HG03575 (cell line): Measurements from ENCODE around the gene SRGAP3.
"Not testable (repeated sequence)": the region's sequence is repeated elsewhere in the genome, so short reads cannot be mapped to it uniquely, and the experiment has no call there.

Source experiments
- ATAC-seq: cut with Tn5 transposase; IDR thresholded peaks from one replicate; pipeline ENCODE4 v1.9.1; 2021; ENCODE audit not compliant: unreplicated experiment, insufficient number of reproducible peaks, low FRiP score; ENCODE audit errors: extremely low read depth

SRGAP3 gene

DNA sequence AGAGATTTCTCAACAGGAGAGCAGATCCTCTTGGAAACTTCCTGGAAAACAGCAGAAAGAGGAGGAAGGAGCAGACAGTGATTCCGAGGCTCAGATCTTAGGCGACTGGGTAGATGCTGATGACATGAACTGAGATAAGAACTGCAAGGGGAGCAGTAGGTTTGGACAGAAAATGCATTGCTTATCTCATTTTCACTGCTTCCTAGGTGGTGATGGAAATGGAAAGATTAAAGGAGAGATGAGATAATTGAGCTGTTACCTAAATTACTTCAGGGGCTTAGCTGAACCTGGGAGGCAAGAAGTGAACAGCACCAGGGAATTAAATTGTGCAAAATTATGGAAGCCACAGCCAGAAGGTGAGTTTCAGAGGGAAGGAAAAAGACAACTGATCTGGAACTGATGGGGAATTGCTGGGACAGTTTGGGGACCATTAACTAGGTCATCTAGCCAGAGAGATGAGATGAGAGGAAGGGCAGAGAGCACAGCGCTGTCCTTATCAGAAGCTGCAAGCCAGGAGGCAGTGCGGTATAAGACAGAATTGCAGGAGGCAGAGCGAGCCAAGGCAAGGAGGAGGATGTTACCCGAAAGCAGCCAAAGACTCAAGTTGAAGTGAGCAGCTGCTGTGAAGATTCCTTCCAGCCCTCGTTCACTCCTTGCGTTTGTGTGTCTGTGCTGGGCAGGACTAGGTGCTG, 140.4 kb downstream of the SRGAP3 start:
- ATAC-seq: no peak

DNA sequence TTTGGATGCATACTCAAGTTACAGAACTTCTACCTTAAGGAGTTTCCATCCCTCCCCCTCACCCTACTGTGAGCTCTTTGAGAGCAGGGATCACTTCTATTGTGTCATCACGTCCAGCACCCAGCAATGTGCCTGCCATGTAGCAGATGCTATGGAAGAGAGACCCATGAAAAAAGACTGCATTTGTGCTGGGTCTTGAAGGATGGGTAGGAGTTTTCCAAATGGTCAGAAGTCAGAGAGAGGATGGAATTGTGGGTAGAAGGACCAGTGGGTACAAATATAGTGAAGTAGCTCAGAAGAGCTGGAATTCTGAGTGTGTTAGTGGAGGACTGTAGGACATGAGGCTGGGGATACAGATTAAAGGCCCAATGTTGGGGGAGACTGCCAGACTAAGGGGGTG, 141.7 kb downstream of the SRGAP3 start:
- no peak for ATAC-seq

DNA sequence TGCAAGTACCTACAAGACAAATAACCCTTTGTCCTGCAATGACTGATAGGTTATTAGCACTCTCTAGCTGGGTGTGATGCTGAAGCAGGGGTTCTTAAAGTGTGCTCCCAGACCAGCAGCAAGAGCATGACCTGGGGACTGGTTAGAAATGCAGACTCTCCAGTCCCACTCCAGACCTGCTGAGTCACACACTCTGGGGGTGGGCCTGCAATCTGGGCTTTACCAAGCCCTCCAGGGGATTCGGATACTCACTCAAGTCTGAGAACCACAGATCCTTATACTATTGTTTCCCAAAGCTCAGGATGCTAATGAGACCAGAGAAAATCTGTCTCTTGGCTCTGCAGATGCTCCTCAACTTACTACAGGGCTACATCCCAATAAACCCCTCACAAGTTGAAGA, 144.0 kb downstream of the SRGAP3 start:
- no peak for ATAC-seq

DNA sequence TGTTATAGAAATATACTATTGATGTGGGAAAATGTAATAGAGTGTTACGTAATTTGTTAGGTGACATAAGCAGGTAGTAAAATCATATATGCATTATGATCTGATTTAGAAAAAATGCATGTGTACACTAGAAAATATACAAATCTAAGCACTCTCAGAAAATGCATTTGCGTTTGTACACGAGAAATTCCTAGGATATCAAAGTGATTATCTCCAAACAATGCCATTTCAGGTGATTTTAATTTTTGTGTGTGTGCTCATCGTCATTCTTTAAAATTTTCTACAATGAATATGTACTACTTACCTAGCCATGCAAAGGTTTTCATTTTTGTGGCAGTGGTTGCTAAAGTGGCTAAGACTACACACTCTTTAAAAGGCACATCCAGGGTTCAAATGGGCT, 145.3 kb downstream of the SRGAP3 start:
- no peak for ATAC-seq

DNA sequence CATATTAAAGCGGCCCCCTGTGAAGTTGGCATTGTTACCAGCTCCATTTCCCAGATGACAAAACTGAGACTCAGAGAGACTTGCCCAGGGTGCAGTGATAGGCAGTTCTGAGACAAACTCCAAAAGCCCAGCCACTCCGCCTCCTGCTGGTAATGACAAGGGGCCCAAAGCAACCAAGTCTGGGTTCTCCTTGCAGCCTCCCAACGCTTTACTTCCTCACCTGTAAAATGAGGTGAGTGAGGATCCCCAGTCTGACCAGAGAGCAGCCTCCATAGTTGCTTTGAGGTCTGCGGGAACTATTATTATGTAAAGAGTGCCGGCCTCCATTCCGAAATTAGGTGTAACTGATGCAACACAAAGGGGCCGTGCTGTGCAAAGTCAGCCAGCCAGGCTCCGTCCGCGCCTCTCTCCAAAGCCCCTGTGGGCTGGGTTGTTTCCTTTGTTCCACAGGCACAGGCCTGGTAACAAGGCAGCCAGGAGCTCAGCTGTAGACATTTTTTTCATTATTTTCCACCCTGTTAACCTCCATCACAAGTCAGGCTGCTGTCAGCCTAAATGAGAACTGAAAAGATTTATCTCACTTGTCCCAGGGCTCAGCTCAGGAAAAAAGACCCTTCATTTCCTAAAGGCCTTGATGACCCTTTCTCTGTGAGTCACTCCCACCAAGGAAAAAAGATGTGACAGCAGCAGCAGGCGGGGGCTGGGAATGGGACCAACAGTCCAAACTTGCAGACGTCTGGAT, 147.0 kb downstream of the SRGAP3 start:
- no peak for ATAC-seq

DNA sequence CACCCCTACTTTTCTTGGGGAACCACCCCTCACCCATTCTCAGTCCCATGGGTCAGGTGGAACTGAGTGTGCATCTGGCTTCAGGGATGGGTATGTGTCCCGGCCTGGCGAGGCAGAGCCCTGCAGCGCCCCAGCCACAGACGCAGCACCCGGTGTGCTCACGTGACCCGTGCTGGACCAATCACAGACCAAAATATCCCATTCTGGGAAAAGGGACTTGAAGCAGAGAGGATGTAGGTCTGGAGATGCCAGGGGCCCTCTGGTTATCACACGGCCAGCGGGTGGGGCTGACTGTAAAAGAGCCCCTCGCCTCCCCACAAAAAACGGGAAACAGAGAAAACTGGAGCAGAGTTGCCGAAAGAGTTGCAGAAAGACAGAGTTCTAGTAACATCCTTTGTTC, 148.2 kb downstream of the SRGAP3 start:
- ATAC-seq: no peak

DNA sequence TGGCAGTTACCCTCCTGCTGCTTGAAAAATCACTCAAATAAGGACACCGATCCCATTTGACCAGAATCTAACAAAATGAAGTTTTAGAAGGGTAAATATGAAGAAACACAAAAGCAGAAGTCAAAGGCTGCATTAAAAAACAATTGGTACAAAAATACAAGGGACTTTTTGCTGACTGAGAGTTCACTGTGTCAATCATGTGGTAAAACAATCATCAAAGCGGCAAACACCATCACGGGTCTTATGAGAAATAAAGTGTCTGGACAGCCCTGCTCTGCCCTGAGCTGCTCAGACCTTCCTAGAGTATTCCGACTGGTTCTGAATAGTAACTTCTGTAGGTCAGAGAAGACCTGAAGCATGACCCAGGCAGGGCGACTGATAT, 148.9 kb downstream of the SRGAP3 start:
- ATAC-seq: no peak

DNA sequence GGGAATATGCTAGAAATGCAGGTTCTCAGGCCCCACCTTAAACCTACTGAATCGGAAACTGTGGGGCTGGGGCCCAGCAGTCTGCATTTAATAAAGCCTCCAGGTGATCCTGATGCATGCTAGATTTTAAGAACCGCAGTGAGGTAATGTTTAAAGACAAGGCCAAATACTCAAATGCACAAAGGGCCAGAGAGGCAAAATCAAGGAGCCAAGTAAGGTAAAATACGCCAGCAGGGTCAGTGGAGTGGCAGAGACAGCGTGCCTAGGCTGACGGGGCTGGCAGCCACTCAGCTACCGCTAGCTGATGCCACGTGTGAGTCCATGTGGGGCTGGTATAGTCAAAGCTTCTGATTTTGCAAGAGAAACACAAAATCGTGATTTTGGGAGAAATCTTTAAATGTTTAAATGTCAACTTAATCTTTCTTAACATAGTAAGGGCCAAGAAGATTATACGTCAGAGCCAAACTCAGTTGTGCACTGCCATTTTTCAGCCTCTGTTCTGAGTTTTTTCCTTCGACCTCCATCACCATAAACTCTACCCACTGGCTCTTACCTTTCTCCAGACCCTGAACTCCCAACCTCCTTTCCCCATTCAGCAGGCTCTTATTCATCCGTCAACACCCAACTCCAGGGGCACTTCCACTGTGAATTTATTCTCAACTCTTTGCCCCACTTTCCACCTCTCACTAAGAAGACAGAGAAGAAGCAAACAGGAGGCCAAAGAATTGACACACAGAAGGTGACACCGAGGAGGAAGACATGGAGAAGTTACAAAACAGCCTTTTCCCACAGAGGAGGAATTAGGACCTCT, 149.5 kb downstream of the SRGAP3 start:
- no peak for ATAC-seq

DNA sequence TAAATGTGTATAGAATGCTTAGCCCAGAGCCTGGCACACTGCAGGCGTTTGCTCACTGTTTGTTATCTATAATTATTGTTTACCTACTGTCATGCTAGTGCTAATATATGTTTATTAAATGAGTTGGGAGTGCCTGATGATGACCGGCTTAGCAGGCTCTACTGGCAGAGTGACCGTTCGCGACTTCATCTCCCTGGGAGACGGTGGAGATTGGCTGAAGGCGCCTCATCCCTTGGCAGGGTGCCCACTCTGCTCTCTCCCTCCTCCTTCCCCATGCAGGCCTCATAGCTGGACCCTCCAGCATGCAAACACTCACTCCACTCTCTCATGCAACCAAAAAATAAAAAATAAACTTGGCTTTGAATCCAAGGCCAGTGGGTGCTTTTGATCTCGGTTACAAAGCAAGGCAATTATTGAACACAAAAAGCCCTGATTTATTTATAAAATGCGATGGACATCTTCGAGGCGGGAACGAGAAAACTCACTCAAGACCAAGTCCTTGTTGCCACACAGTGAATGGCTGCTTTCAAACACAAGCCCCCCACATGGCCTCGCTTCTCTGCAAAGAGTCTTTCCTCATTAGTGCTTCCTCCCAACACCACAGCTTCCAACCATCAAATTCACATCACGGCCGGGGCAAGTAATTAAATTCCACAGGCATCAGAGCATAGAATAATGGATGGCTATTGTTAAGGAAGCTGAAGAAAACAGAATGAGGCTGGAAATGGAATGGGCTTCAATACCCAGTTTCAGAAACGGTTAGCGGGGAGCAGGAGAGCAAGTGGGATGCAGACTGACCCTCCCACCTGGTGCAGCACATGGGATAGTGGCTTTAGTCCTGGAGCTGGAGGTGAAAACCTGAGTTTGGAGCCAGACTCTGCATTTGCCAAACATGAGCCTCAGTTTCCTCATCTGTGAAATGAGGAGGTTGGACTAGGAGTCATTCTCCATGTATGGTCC, 150.4 kb downstream of the SRGAP3 start:
- ATAC-seq: no peak

DNA sequence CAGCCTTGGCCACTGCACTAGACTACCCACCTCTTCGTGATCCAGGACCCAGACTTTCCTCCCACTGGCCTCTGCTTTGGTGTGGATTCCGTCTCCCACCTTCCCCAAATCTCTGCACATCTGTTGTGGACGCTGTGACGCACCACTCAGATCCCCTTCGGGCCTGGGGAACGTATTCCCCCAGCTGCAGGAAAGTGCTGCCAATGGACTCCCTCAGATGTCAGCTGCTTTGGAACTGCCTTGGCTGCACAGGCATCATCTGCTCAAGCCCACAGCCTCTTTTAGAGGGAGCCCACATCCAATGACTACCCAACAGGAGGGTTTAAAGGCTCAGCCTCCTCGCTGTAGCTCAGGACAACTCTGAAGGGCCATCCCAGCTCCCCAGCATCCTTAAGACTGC, 152.0 kb downstream of the SRGAP3 start:
- ATAC-seq: no peak

DNA sequence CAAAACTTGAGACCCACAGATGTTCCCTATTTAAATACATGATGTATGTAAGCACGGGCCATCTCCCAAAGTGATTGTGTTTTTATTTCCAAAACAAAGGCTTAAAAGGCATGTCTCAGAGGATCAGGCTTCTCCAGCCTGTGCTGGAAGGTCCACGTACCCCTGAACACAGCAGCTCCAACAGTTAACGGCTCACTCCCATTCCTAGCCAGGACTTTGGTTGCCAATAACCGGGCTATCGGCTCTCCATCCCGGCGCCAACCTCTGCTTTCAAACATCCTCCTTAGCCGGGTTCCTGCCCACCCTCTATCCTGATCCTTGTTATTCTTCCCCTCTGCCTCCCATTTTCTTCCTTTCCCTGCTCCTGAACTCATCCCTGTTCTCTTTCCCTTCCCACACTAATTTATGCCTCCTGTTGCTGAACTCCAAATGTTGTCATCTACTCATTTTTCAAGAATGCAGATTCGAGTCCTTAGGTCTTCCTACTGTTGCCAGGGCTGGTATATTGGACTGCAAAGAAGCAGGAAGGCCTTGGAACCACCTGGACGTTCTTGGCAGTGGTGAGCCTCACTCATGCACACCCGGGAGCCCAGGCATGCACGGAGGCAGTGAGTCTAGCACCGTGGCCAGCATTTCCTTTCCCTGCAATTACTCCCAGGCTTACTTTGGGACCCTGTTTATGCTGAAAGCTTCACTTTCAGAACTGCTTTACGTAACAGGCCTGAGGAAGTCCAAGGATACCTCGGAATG, 157.8 kb downstream of the SRGAP3 start:
- ATAC-seq: no peak

DNA sequence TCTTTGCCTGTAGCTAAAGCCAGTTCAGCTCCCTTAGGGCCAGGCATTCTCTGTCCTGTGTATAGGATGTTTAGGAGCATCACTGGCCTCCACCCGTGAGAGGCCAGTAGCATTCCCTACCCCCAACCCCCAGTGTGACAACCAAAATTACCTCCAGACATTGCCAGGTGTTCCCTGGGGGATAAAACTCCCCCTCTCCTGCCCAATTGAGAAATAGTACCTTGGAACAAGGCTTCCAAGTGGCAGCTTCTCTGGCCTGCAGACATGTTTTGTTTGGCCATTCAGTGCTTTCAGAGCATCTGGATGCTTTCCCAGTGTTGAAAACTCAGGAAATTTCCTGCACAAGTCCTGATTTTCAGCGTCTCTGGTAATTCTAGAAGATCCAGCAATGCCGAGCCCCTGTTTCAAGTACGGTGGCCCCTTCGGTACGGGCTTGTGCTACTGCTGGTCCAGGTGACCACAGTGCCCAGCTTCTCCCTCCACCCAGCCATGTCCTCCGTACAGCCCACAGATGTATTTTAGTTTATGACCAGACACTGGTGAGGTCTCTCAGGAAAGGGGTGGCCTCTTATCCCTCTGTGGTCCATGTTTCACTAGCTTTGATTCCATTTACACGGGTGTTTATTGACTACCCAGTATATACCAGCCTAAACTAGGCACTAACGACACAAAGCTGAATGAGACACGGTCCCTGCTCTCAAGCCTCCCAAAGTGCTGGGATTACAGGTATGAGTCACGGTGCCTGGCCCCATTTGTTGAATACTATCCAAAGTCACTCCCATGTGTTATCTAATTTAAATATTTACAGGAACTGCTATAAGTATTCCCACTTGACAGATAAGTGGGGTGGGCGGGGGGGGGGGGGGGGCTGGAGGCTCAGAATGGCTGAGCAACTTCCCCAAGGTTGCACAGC, 160.7 kb downstream of the SRGAP3 start:
- ATAC-seq: no peak

DNA sequence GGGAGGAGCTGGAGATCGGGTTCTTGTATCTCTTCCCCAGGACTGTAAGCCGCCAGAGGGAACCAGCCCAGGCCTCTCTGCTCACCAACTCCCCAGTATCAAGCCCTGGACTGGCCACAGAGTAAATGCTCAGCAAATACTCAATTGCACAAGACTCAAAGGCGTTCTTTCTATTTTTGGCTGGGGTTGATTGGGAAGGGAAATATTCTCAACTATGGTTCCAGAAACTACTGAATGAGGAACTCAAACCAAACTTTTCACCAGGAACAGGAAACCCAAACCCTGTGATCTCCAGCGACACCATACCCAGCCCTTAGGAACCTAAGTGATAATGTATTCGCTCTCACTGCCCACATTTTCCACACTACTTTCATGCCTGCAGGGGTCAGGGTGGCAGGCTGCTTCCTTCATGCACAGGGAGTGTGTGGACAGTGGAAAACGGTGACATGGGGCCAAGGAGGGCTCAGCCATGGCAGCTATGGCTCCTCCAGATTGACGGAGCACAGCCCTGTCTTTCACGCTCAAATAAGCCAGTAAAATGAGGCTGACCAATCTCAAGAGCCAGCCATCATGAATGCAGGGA, 161.5 kb downstream of the SRGAP3 start:
- ATAC-seq: no peak

DNA sequence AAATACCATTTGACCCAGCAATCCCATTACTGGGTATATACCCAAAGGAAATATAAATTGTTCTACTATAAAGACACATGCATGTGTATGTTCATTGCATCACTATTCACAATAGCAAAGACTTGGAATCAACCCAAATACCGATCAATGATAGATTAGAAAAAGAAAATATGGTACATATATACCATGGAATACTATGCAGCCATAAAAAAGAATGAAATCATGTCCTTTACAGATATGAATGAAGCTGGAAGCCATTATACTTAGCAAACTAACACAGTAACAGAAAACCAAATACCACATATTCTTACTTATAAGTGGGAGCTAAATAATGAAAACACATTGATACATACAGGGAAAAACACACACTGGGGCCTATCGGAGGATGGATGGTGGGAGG, 164.0 kb downstream of the SRGAP3 start:
- ATAC-seq: not testable (repeated sequence)

DNA sequence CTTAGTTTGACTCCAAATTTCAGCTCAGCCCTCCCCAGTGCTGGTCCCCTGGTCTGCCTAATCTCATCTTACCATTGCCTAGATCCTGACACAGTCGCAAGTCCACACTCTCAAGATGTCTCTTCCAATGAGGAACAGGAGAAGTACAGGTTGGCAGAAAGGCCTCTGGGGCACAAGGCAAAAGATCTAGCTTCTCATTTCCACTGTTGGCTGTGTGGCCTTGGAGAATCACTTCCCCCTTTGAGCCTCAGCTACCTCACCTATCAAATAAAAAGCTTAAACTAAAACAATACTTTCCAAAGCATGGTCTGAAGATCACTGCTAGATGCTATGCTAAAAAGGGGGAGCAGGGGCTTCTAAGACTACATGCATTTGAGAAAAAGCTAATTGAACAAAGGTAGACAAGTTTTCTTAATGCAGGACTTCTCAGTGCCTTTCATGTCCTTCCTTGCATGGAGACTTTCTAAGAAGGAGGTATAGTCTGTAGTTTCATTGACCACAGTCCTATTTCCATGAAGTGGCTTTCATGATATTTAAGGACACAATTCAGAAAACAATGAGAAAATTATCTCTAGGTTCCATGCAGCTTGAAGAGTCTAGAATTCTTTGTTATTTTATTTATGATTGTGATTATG, 168.1 kb downstream of the SRGAP3 start:
- ATAC-seq: no peak

DNA sequence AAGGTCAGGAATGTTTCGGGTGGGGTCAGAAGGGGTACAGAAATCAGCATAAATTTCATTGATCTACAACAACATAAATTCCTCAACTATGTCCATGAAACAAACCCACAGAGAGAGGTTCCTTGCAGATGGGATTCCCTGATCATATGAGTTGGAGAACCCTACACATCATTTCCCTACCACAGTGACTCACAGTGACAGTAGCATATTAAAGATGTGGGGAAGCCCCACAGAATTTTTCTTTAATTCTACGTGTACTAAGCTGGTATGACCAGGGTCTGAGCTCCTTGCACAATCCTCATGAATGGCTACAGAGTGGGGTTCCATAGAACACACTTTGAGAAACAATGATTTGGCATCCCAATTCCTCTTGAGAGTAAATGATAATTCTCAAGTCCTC, 169.3 kb downstream of the SRGAP3 start:
- no peak for ATAC-seq

DNA sequence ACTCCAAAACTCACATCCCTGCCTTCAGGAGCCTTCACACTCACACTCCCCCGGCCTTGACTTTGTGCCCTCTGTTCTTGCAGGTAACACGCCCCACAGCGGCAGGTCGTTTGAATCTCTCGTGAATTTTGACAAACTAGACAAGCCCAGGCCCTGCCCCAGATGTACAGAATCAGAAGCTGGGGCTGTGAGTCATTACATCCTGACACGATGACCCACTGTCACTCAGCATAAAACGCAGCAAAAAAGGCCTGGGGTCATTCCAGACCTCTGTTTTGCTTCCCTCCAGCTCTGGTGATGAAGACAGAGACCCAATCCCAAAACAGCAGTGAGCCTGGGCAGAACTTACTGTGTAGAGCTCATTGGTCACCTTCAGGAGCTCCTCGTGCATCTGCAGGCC, 169.8 kb downstream of the SRGAP3 start:
- no peak for ATAC-seq
